GM18526 (cell line): ENCODE results near the gene ABCA1.

Source experiments
- POLR2A ChIP-seq: IDR thresholded peaks from 3 replicates; pipeline ENCODE4 v1.6.1; 2011; ENCODE audit not compliant: insufficient read length; ENCODE audit errors: extremely low read depth

Gene ABCA1

GRCh38 chr9:104784098-104784497 is 143.9 kb downstream of the ABCA1 start:
- no peak for TF ChIP-seq POLR2A

GRCh38 chr9:104783588-104783987 is 144.4 kb downstream of the ABCA1 start:
- TF ChIP-seq POLR2A, result no peak

- TF ChIP-seq POLR2A, result no peak
These were observed 147.1 kb downstream of the ABCA1 start for GRCh38 chr9:104780796-104781395.

- TF ChIP-seq POLR2A, result no peak
These were observed 147.9 kb downstream of the ABCA1 start for GRCh38 chr9:104779946-104780535.

GRCh38 chr9:104779334-104779733 is 148.6 kb downstream of the ABCA1 start:
- TF ChIP-seq POLR2A, result no peak

- no peak for TF ChIP-seq POLR2A
These were observed 149.2 kb downstream of the ABCA1 start for GRCh38 chr9:104778802-104779201.

- TF ChIP-seq POLR2A, result no peak
These were observed 151.2 kb downstream of the ABCA1 start for GRCh38 chr9:104776797-104777196.

- TF ChIP-seq POLR2A, result no peak
These were observed 152.0 kb downstream of the ABCA1 start for GRCh38 chr9:104775976-104776375.

- no peak for TF ChIP-seq POLR2A
These were observed 152.4 kb downstream of the ABCA1 start for GRCh38 chr9:104775574-104775936.

- peak; percentile 43 for TF ChIP-seq POLR2A
These were observed 153.0 kb downstream of the ABCA1 start for GRCh38 chr9:104774831-104775573.

- no peak for TF ChIP-seq POLR2A
These were observed 153.8 kb downstream of the ABCA1 start for GRCh38 chr9:104774132-104774531.

GRCh38 chr9:104772714-104773510 is 155.0 kb downstream of the ABCA1 start:
- TF ChIP-seq POLR2A, result no peak

GRCh38 chr9:104769655-104770054 is 158.3 kb downstream of the ABCA1 start:
- no peak for TF ChIP-seq POLR2A

- no peak for TF ChIP-seq POLR2A
These were observed 160.4 kb downstream of the ABCA1 start for GRCh38 chr9:104767507-104767906.

- no peak for TF ChIP-seq POLR2A
These were observed 161.9 kb downstream of the ABCA1 start for GRCh38 chr9:104766025-104766424.

- TF ChIP-seq POLR2A, result no peak
These were observed 162.8 kb downstream of the ABCA1 start for GRCh38 chr9:104765138-104765537.
